Measurements from ENCODE around the gene FRMD4B.

GRCh38 chr3:69326855-69327300 lies 59.0 kb downstream of the FRMD4B start:
- TF ChIP-seq POLR2A (IDR thresholded peaks at IDR 0.05), result no peak
- no peak for TF ChIP-seq POLR2AphosphoS5 (IDR thresholded peaks at IDR 0.05)

Data from transverse colon (tissue), 3 donors.